NCI-H1694 treated with DMSO at 0.1 percent for 48 hours (cell line): ENCODE data around the gene VEZF1.

Experiments used
- DNase-seq: peaks from one replicate; lab custom pipeline; 2025; lab: John Stamatoyannopoulos, UW

VEZF1 gene, protein sequence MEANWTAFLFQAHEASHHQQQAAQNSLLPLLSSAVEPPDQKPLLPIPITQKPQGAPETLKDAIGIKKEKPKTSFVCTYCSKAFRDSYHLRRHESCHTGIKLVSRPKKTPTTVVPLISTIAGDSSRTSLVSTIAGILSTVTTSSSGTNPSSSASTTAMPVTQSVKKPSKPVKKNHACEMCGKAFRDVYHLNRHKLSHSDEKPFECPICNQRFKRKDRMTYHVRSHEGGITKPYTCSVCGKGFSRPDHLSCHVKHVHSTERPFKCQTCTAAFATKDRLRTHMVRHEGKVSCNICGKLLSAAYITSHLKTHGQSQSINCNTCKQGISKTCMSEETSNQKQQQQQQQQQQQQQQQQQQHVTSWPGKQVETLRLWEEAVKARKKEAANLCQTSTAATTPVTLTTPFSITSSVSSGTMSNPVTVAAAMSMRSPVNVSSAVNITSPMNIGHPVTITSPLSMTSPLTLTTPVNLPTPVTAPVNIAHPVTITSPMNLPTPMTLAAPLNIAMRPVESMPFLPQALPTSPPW

DNA sequence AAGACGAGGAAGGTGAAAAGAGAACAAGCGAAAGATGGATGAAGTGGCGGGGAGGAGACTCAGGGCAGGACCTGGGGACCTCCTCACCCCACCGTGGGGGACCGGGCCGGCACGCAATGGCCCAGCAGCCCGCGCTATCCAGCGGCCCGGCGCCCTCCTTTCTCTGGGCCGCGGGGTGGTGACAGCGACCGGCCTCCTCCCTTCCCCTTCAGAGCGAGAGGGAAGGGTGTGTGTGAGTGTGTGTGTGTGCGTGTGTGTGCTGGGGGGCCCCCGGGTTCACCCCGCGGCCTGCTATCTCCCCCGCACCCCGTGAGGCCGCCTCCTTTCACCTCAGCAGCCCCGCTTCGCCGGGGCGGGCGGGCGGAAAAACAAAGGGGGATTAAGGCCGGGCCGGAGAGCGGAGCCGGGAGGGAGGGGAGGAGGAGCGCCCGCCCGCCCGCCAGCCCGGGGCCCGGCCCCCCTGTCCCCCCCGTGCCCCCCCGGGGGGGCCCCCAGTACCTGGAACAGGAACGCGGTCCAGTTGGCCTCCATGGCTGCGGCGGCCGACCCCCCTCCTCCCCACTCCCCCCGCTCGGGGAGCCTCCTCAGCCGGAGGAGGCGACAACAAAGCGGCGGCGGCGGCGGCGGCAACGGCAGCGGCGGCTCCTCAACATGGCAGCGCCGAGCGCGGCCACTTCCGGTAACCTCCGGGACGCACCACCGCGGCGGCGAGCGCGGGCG lies at the start of gene VEZF1:
Gene VEZF1 (minus strand): TSS at position 674 of the 720 bp plus-strand sequence. CDS start 143 bp downstream, at position 531.
- peak; percentile 38 for DNase-seq

DNA sequence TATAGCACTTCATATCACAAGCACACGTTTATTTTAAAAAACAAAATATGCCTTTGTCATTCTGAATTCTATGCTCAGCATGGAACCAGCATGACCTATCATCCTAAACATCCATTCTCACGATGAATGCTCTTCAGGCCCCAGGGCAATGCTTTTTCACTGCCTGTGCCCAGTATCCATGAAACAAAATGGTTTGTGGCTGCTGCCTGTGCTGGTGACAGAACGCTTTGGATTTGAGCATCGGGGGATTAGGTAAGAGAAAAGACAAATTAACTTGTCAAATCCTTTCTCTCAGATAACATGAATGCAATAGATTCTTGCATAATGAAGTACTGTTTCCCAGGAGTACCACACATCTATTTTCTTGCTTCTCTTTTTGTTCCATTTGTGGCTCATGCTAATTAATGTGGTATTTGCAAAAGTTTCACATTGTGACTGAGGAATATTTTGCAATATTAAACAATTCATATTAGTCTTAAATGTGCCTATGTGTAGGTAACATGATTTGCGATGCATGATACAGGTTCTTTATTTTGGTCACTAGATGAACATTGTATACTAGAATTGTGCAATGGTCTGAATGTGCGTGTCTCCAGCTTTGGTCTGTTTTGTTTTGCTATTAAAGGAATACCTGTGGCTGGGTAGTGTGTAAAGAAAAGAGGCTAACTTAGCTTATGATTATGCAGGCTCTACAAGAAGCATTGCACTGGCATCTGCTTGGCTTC lies 44.8 kb upstream of the VEZF1 start:
- DNase-seq, result no peak

DNA sequence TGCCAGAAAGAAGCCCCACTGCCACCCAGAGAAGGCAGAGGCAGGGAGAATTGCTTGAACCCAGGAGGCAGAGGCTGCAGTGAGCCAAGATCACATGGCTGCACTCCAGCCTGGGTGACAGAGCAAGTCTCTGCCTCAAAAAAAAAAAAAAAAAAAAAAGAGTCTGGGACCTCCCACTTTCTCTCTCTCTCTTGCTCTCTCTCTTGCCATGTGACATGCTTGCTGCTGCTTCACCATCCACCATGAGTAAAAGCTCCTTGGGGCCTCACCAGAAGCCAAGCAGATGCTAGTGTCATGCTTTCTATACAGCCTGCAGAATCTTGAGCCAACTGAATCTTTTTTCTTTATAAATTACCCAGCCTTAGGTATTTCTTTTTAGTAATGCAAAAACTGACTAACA lies 40.5 kb upstream of the VEZF1 start:
- no peak for DNase-seq

DNA sequence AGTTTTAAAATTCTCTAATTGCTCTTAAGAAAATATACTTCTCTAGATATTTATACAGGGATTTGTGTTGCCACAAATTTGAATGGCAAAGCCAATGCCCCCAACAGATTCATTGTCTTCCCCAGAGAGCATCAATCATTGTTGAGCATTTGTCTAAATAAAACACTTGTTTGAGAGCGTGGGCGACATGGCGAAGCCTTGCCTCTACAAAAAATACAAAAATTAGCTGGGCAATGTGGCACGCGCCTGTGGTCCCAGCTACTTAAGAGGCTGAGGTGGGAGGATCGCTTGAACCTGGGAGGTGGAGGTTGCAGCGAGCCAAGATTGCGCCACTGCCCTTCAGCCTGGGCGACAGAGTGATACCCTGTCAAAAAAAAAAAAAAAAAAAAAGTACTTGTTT lies 32.3 kb upstream of the VEZF1 start:
- DNase-seq, result no peak

DNA sequence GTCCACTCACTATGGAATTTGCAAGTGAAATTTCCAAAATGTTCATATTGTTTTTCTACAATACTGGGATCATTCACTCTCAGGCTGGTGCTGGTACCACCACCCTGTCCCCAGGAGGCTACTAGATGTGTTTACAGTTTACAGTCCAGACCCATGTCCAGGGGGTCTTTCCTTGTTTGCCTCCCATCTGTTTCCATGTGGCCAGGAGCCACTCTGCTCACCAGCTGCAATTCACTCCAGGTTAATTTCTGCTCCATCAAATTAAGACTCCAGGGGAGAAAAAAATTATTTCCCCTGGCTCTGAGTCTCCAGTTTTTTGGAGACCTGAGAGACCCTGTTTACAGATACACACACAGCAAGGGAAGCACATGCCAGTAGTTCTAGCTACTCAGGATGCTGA lies 31.5 kb upstream of the VEZF1 start:
- DNase-seq, result no peak

DNA sequence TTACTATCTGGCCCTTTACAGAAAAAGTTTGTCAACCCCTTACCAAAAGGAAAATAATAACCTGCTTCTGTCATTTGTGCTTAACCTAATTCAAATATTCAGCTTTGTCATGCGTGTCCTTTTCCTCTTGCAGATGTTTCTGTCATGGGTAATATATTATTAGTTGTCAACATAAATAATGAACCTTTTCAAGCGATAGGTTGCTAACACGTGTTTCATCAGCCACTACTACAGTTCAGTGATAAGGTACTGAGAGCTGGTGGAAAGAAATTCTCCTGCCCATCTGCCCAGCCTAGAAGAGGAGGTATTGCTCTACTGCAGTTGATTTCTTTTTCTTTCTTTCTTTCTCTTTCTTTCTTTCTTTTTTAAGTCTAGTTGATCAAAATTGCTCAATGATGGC lies 31.0 kb upstream of the VEZF1 start:
- no peak for DNase-seq

DNA sequence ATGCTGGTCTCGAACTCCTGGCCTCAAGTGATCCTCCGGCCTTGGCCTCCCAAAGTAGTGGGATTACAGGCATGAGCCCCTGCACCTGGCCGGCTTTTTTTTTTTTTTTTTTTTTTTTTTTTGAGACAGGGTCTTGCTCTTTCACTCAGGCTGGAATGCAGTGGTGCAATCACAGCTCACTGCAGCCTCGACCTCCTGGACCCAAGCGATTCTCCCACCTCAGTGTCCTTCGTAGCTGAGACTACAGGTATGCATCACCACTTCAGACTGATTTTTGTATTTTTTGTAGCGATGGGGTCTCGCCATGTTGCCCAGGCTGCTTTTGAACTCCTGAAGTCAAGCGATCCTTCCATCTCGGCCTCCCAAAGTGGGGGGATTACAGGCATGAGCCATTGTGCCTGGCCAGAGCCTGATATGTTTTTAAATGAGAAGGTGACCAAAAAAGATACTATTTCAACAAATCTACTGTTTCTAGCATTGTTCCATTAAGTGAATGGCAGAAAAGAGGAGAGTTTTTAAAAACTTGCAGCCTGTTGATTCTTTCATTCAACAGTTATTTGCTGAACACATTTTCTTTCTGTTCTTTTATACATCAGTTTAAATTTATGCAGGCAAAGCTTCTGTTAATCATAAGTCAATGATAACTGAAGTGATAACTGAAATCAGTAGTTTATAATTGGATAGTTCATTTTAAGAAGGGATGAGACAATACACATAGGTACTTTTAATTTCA lies 22.2 kb upstream of the VEZF1 start:
- DNase-seq, result no peak

DNA sequence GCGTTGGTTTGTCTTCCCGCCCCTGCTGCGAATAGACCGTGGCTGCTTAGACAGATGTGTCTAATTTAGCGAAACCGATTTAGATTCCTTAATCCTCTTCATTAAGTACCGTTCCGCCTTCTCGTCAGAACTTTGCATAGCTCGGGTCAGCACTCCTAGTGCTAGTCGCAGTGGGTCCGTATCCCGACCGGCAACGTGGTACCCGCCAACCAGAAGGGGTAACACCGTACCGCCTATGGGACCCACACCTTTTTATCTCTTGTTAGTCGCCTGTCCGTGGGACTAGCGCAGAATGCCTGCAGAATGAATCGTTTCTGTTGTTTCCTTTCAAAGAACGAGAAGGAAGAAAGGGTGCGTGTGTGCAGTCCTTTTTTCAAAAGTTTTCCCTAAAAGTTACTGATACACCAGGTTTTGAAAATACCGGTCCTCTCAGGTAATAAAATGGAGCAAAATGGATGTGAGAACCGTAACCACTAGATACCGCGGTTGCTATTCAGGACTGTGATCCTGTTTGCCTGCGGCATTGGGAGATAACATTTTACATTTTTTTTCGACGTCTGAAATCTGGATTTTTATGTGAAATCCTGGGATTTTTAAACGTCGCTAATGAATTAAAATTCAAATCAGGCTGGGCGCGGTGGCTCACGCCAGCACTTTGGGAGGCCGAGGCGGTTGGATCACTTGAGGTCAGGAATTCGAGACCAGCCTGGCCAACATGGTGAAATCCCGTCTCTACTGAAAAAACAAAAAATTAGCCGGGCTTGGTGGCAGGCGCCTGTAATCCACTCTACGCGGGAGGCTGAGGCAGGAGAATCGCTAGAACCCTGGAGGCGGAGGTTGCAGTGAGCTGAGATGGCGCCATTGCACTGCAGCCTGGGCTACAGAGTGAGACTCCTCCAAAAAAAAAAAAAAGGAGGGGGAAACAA lies 20.0 kb upstream of the VEZF1 start:
- no peak for DNase-seq

DNA sequence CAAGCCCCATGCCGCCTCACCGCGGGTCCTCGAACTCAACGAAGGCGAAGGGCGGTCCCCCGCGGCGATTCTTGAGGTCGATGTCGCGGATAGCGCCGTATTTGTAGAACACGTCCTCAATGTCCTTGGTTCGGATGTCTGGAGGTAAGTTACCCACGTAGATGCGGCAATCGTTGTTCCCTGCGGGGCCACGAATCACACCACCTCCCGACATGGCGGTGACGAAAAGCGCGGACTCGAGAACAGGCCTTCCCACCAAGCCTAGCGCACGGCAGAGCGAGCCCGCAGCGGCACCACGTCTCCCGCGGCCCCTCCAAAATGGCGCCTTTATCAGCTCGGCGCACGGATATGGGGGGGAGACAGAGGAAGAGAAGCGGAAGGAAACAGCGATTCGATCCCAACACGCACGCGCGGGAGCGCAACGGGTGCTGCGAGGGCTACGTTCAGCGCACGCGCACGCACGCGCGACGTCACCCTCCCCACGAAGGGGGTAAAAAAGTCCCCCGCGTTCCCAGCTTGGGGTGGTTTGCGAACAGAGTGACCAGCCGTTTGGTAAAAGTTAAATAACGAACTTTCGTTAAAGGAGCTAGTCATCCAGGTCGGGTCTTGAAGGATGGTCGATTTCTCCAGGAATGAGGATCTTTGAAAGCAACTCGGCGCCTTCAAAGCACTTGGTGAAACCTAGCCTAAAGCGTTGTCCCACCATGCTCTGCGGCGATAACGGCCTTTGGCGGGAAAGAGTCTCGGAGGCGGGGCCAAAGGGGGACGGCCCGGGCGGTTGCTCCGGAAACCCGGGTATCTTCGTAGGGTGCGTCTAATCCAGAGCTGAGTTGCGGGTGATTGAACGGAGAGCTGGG lies 19.1 kb upstream of the VEZF1 start, which contains the start of gene SRSF1:
Gene SRSF1 (minus strand): TSS at position 323 of the 857 bp plus-strand sequence. CDS start 109 bp downstream, at position 214.
- DNase-seq, result peak; percentile 98

DNA sequence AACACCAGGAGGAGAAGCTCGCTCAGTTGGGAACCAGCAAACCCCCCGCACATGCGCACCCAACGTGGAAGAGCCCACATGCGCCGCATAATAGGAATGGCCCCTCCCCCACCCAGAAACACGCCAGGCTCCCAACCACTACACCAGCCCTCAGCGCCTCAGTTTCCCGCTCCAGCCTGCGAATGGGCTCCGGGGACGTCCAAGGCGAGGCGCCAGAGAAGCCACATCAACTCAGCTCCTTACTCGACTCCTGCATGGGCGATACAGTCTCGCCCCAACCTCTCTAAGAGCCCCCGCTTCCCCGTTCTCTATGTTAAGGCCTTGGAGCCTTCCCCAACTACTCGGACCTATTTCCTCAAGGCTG lies 18.5 kb upstream of the VEZF1 start:
- peak; percentile 37 for DNase-seq

DNA sequence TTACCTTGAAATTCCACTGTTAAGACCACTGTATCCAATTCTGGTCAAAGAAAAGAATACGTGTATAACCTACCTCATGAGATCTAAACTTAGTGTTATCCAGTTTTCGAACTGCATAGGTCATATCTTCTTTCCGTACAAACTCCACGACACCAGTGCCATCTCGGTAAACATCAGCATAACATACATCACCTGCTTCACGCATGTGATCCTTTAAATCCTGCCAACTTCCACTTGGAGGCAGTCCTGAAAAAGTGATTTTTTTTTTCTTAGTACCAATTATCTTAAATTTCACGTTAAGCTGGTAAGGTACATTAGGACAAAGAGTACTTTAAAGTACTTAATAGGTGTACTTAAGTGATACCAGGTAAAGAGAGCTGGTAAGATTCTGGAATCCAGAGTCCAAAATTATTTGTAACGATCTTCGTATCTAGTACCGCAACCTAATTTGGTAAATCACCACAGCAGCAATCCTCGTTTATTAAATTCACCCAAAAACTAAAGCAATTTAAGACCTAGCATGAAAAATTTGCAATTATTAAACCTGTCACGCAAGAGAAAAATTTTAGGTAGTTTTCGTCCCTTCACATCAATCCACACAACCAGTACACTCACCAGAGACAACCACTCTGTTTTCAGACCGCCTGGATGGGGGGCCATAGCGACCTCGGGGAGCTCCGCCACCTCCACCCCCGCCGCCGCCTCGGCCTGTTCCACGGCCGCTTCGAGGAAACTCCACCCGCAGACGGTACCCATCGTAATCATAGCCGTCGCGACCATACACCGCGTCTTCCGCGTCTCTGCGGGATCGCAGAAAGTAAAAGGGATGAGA lies 17.9 kb upstream of the VEZF1 start:
- DNase-seq, result no peak

DNA sequence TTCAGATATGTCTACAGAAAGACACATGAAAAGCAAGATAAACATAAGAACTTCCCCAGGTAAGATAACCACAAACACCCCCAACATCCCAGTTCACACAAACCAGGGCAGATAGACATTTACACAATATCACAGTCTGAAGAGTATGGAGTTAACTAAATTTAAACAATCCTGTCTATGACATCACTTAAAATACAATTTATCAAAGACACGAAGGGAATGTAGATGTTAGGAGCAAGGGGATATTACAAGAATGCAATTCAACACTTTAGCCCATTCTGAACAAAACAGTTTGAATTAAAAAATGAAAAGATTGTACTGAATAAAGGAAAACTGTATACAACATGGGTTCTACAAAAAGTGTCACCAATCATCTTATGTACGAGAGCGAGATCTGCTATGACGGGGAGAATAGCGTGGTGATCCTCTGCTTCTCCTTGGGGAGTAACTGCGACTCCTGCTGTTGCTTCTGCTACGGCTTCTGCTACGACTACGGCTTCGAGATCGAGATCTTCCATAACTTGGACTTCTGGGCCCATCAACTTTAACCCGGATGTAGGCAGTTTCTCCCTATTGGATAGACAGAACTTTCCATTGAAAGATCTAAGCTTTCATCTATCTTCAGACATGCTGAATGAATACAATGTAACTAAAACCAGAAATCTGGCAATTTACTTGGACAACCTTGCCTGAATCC lies 17.1 kb upstream of the VEZF1 start:
- no peak for DNase-seq

DNA sequence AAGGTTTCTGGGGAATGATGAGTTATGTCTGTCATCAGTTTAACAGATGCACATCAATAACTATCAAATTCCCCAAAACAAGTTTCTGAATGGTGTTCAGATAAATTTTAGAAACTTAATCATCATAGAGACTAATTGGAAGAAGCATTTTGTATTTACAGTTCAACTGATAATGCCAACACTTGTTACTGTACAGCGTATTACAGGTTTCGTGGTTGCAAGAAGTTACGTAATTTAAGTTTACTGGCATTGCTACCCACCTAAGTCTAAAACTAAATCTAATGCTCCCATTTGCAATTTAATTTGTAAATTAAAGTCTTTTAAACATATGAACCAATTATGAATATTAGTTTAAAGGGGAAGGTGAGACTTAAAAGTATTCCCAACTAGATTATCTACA lies 16.0 kb upstream of the VEZF1 start:
- no peak for DNase-seq

DNA sequence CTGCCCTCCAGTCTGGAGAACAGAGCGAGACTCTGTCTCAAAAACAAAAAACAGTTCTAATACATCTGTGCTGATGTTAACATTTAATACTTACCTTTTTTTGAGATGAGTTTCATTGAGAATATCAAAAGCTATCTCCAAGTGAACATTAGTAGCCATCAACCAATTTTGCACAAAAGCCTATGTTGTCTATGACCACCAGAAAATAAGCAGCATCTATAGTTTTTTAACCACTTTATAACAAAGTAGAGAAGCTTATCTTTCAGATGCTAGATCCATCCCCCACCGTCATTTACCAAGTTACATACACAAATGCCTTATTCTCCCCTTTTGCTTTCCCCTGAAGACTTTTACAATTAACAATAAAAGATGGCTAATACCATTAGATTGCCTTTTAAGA lies 14.9 kb upstream of the VEZF1 start:
- DNase-seq, result no peak

DNA sequence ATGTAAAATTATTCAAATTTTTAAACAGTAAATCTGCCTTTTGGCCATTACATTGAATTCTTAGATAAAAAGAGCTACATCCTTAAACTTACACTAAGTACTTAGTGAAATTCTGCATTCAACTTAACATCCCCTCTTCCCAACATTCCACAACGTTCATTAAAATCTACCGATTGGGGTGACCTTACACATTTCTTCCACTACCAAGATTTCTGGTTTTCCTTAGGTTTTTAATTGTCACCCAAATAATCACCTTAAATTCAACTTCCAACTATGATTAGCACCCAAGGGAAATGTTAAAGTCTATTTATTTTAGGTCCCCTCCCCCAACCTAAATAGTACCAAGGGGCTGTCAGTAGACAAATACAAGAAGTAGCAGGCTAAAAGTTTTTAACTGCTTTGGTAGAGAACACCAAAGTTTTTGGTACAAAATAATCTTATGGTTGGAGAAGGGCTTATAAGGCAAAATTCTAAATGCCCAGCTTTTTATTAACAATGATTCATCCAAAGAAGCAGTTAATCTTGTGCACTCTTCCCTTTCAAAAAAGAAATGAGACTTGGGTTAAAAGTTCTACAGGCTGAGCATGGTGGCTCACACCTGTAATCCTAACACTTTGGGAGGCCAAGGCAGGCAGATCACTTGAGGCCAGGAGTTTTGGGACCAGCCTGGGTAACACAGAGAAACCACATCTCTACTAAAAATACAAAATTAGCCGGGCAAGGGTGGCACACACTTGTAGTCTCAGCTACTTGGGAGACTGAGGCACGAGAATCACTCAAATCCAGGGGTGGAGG lies 14.3 kb upstream of the VEZF1 start:
- no peak for DNase-seq

DNA sequence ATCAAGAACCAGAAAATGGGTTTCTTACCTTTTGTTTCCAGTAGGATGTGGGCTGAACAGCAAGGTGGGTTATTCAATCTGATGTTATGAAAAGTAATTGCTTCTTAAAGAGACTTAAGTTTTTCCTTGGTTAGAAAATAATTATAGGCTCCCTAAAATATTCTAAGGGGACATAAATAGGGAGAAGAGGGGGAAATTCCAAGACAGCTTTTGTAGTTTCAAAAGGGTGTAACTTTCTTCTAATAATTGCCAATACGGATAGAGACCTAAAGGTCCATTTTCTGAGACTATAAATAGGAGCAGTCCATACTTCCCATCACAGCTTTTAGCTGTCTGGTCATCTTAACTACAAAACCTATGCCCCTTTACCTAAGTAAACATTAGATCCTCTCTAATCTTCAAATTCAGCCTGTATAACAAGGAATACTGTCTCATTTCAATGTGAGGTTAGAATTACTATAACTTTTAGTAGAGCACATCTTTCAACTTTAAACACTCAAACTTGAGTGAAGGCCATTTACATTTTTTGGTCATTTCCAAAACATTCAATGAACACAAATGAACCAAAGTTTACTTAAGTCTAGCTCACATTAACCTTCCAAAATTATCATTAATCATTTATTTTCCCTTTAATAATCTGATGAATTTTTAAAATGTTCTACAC lies 13.5 kb upstream of the VEZF1 start:
- DNase-seq, result no peak

DNA sequence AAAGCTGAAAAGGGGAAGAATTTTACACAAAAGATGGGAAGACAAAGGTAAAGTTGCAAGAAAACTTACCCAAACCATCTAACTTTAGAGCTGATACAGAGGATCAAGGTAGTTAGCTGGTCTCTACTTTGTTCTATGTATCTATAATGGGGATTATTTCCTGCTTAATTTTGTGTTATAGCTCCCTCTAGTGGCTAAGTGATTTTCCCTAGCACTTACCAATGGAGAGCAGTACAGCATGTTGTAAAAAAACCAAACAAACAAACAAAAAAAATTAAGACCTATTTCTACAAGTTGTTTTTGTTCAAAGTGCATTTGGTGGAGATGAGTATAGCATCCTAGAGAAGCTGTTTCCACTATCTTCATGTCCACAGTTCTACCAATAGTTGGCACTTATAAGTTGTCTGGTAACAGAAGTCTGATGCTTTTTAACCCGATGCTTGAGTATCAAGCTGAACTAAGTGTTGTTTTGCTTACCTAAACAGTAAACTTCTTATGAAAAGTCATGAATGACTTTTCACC lies 11.5 kb upstream of the VEZF1 start:
- DNase-seq, result peak; percentile 66
